SK-N-SH (cell line): ENCODE measurements around the gene RPS16.
"Not testable (repeated sequence)": the region's sequence is repeated elsewhere in the genome, so short reads cannot be mapped to it uniquely, and the experiment has no call there.

Experiments
- CTCF ChIP-seq: fragments of 200-600 bp; sonication (generic); IDR thresholded peaks from 2 replicates; pipeline ENCODE4 v1.6.1; 2017; ENCODE audit warnings: antibody characterized with exemption, mild to moderate bottlenecking, moderate library complexity
- EZH2phosphoT487 ChIP-seq: fragments of 200-600 bp; sonication (generic); IDR thresholded peaks from 2 replicates; pipeline ENCODE4 v1.6.1; 2017; ENCODE audit warnings: low read depth, mixed run types, mild to moderate bottlenecking, antibody characterized with exemption, moderate library complexity, borderline replicate concordance
- FOXJ3 ChIP-seq: sonication (generic); formaldehyde crosslinking; IDR thresholded peaks from 2 replicates; pipeline ENCODE4 v1.5.1; 2020; ENCODE audit warnings: mild to moderate bottlenecking, missing genetic modification reagents
- TAF1 ChIP-seq: IDR thresholded peaks from 2 replicates; pipeline ENCODE4 v1.6.1; 2012; ENCODE audit warnings: low read depth, mild to moderate bottlenecking, low read length, moderate library complexity, borderline replicate concordance

DNA sequence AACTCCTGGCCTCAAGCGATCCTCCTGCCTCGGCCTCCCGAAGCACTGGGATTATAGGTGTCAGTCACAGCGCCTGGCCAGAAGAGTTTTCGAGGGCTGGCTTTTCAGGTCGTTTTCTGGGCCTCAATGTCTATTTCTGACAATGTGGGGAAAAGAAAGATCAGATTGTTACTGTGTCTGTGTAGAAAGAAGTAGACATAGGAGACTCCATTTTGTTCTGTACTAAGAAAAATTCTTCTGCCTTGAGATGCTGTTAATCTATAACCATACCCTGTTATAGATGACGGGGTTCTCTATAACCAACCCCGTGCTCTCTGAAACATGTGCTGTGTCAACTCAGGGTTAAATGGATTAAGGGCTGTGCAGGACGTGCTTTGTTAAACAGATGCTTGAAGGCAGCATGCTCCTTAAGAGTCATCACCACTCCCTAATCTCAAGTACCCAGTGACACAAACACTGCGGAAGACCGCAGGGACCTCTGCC lies 43.6 kb upstream of the RPS16 start:
- not testable (repeated sequence) for TF ChIP-seq FOXJ3 (CRISPR knock-in tag); TAF1; CTCF; EZH2phosphoT487
